Measurements from ENCODE around the gene PTPRN2.

The PTPRN2 gene

GRCh38 chr7:158585721-158586498 lies 1.7 kb downstream of the PTPRN2 start:
- TF ChIP-seq CTCF (conservative IDR thresholded peaks at IDR 0.05; ENCODE audit: low read depth, low read length) = no peak
- no peak overlapping the region for H3K4me3 ChIP-seq (ENCODE audit: low read depth, low read length)
- DNase-seq (ENCODE audit: low read depth) = no peak

- no peak overlapping the region for H3K4me3 ChIP-seq (ENCODE audit: low read depth, low read length)
- no peak for TF ChIP-seq CTCF (conservative IDR thresholded peaks at IDR 0.05; ENCODE audit: low read depth, low read length)
- DNase-seq (ENCODE audit: low read depth) = no peak
Observed at GRCh38 chr7:158584407-158584806, 3.2 kb downstream of the PTPRN2 start.

- TF ChIP-seq CTCF (conservative IDR thresholded peaks at IDR 0.05; ENCODE audit: low read depth, low read length) = no peak
- no peak overlapping the region for H3K4me3 ChIP-seq (ENCODE audit: low read depth, low read length)
- DNase-seq (ENCODE audit: low read depth) = no peak
Observed at GRCh38 chr7:158583810-158584209, 3.8 kb downstream of the PTPRN2 start.

GRCh38 chr7:158583143-158583542 lies 4.5 kb downstream of the PTPRN2 start:
- no peak overlapping the region for H3K4me3 ChIP-seq (ENCODE audit: low read depth, low read length)
- no peak for TF ChIP-seq CTCF (conservative IDR thresholded peaks at IDR 0.05; ENCODE audit: low read depth, low read length)
- DNase-seq (ENCODE audit: low read depth) = no peak

- DNase-seq (ENCODE audit: low read depth) = no peak
- H3K4me3 ChIP-seq (ENCODE audit: low read depth, low read length) = no peak overlapping the region
- no peak for TF ChIP-seq CTCF (conservative IDR thresholded peaks at IDR 0.05; ENCODE audit: low read depth, low read length)
Observed at GRCh38 chr7:158582089-158582456, 5.5 kb downstream of the PTPRN2 start.

GRCh38 chr7:158581440-158582088 lies 6.1 kb downstream of the PTPRN2 start:
- no peak for DNase-seq (ENCODE audit: low read depth)
- H3K4me3 ChIP-seq (ENCODE audit: low read depth, low read length) = no peak overlapping the region
- no peak for TF ChIP-seq CTCF (conservative IDR thresholded peaks at IDR 0.05; ENCODE audit: low read depth, low read length)

Data from choroid plexus epithelial cell (primary cell).